ENCODE results near the gene PLK3.
"Not testable (repeated sequence)": the region's sequence is repeated elsewhere in the genome, so short reads cannot be mapped to it uniquely, and the experiment has no call there.

DNA sequence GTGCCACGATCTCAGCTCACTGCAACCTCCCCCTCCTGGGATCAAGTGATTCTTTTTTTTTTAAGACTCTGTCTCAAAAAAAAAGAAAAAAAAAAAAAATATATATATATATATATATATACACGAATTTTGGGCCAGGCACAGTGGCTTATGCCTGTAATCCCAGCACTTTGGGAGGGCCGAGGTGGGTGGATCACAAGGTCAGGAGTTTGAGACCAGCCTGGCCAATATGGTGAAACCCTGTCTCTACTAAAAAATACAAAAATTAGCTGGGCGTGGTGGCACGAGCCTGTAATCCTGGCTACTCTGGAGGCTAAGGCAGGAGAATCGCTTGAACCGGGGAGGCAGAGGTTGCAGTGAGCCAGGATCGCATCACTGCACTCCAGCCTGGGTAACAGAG lies 2.3 kb upstream of the PLK3 start:
- TF ChIP-seq POLR2A (IDR thresholded peaks at IDR 0.05; ENCODE audit: low read length); GATA1 (IDR thresholded peaks at IDR 0.05; ENCODE audit: low read depth, low read length): not testable (repeated sequence)

Measured in erythroblast (primary cell).